Endothelial cell of umbilical vein (primary cell): Measurements from ENCODE around the gene ADAM23. TPM values are rescaled to one million over a fixed set of nuclear protein-coding genes. Genes with fewer than 3 reads are reported as not detected.

Source experiments
- polyA plus RNA-seq, 4 experiments: library from polyadenylated mRNA; depleted of rRNA in 3 of 4; stranded (reverse) in 3 of 4; unstranded in 1 of 4; fragments of >200 nt; gene quantifications; 2 replicates each; pipeline versions ENCODE4 v1.2.1 to v1.2.3, GENCODE V29; 2011 to 2012; ENCODE audit warnings: missing spikeins in 1 of 4
- total RNA-seq: library from RNA; stranded (reverse); gene quantifications from 2 replicates; pipeline ENCODE4 v1.2.3, GENCODE V29; 2021

Gene ADAM23
- total and polyA plus RNA-seq, 2 donors (not counting 3 experiments of a cell fraction or from before 2014, with no cell fraction given) = 20.6 to 38.5 TPM

Other genes starting within 250 kb of the ADAM23 start
- 9.6 and 9.9 TPM in 2 replicates for gene ZDBF2, start 168.9 kb upstream of the ADAM23 start, total RNA-seq
- gene ZDBF2, start 168.9 kb upstream of the ADAM23 start, polyA plus RNA-seq = 0.99 and 1.3 TPM in 2 replicates
- gene FAM237A, start 199.0 kb downstream of the ADAM23 start, total RNA-seq = not detected in 2 replicates
- gene FAM237A, start 199.0 kb downstream of the ADAM23 start, polyA plus RNA-seq = not detected in 2 replicates